Astrocyte of the cerebellum (primary cell): ENCODE data around the gene VCAN.

ENCODE experiments used
- DNase-seq: peaks from one replicate; pipeline ENCODE4 v3.0.0-alpha.2; 2011; ENCODE audit warnings: low read depth
- H3K4me3 ChIP-seq: 2 replicates; pipeline ENCODE4 v1.5.1; 2011; ENCODE audit warnings: mild to moderate bottlenecking, low read depth, low read length, moderate library complexity
- in situ Hi-C: cut with HindIII; loops from 2 replicates; pipeline ENCODE4 v1.10.0; 2017; ENCODE audit warnings: low sequenced_read_pairs
- TF ChIP-seq, protein P1 (sequence below): IDR thresholded peaks from 2 replicates; pipeline ENCODE4 v1.5.1; 2012; ENCODE audit warnings: low read length, low read depth, moderate library complexity, mild to moderate bottlenecking; ENCODE audit errors: missing control alignments

The VCAN gene

DNA sequence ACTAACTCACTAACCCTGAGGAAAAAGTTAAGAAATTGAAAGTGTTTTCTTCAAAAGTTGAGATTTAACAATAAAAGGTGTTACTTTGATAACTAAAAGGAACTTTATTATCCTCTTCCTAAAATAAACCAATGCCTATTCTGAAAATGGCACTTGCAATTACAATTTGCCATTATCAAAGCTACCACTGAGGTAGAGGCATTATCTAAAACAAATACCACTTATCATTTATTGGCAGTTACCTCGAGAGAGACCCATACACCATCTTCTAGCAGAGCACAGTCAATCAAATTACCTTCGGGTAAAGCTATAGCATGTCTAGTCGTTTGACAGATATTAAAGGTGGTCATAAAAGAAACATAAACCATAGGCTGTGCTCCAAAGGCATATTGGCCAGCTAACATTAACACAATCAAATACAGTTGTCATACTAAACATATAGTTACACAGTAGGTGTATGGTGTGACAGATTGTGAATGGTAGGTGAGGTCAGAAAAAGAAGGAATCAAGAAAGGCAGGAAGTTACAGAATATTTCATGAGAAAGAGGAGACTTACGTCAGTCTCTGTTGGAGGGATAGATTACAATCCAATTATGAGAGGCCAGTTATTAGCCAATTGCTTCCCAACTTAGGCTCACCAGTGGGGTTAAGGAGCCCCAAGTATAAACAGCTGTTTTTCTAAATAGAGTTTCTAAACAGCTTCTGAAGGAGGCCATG, 56.3 kb downstream of the VCAN start:
- H3K4me3 ChIP-seq, result no peak overlapping the region
- in situ Hi-C loops, result no loop called here
- no peak for DNase-seq
- TF ChIP-seq, protein P1, sequence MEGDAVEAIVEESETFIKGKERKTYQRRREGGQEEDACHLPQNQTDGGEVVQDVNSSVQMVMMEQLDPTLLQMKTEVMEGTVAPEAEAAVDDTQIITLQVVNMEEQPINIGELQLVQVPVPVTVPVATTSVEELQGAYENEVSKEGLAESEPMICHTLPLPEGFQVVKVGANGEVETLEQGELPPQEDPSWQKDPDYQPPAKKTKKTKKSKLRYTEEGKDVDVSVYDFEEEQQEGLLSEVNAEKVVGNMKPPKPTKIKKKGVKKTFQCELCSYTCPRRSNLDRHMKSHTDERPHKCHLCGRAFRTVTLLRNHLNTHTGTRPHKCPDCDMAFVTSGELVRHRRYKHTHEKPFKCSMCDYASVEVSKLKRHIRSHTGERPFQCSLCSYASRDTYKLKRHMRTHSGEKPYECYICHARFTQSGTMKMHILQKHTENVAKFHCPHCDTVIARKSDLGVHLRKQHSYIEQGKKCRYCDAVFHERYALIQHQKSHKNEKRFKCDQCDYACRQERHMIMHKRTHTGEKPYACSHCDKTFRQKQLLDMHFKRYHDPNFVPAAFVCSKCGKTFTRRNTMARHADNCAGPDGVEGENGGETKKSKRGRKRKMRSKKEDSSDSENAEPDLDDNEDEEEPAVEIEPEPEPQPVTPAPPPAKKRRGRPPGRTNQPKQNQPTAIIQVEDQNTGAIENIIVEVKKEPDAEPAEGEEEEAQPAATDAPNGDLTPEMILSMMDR, result no peak

DNA sequence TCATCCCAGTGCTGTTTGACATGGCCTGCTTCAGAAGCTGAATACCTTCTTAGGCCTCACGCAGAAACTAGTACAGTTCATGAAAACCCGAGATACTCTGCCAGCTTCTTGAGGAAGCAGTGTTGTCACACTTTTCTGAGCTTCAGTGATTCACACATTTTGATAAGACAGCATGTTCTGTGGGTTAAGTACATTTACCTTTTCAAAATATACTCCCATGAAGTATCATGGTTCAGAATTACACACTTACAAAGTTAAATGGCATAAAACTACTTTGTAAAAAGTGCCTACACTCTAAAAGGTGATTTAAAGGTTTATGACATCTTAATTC, 56.9 kb downstream of the VCAN start:
- DNase-seq, result no peak
- H3K4me3 ChIP-seq, result no peak overlapping the region
- in situ Hi-C loops, result no loop called here
- TF ChIP-seq, protein P1, result no peak

- TF ChIP-seq, protein P1, result no peak
- DNase-seq, result peak; percentile 50
- H3K4me3 ChIP-seq, result no peak overlapping the region
- in situ Hi-C loops, result no loop called here
Measured at GRCh38 chr5:83530193-83530592, 58.6 kb downstream of the VCAN start.

- TF ChIP-seq, protein P1, result no peak
- in situ Hi-C loops, result no loop called here
- no peak overlapping the region for H3K4me3 ChIP-seq
Measured at GRCh38 chr5:83531661-83532060, 60.1 kb downstream of the VCAN start.

GRCh38 chr5:83538786-83539462, 67.4 kb downstream of the VCAN start:
- TF ChIP-seq, protein P1, result no peak
- no peak overlapping the region for H3K4me3 ChIP-seq
- in situ Hi-C loops, result no loop called here
- DNase-seq, result no peak

More at GRCh38 chr5:83531661-83532060, 60.1 kb downstream of the VCAN start:
- DNase-seq, result no peak

DNA sequence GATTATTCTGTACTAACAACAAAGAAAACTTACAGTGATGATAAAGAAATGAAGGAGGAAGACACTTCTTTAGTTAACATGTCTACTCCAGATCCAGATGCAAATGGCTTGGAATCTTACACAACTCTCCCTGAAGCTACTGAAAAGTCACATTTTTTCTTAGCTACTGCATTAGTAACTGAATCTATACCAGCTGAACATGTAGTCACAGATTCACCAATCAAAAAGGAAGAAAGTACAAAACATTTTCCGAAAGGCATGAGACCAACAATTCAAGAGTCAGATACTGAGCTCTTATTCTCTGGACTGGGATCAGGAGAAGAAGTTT, 67.9 kb downstream of the VCAN start:
- in situ Hi-C loops, result no loop called here
- no peak for DNase-seq

More for the DNA sequence above, 67.9 kb downstream of the VCAN start:
- TF ChIP-seq, protein P1, result no peak
- no peak overlapping the region for H3K4me3 ChIP-seq
